Left ventricle myocardium inferior (tissue), 1 donor: ENCODE results near the gene SLC31A2. TPM values are rescaled to one million over a fixed set of nuclear protein-coding genes. Genes with fewer than 3 reads are reported as not detected.
"Not testable (repeated sequence)": the region's sequence is repeated elsewhere in the genome, so short reads cannot be mapped to it uniquely, and the experiment has no call there.

Experiments used
- DNase-seq: peaks from one replicate; pipeline ENCODE4 v3.0.0-alpha.2; 2020
- H3K27ac ChIP-seq: fragments of 200-600 bp; replicated peaks from 2 replicates; pipeline ENCODE4 v1.8.0; 2021
- H3K27me3 ChIP-seq: fragments of 200-600 bp; 2 replicates; pipeline ENCODE4 v1.8.0; 2021; ENCODE audit warnings: low read depth
- H3K36me3 ChIP-seq: fragments of 200-600 bp; 2 replicates; pipeline ENCODE4 v1.8.0; 2021
- H3K4me1 ChIP-seq: fragments of 200-600 bp; 2 replicates; pipeline ENCODE4 v1.8.0; 2021
- H3K4me3 ChIP-seq: fragments of 200-600 bp; 2 replicates; pipeline ENCODE4 v1.8.0; 2021; ENCODE audit warnings: mild to moderate bottlenecking, moderate library complexity
- H3K9me3 ChIP-seq: fragments of 200-600 bp; replicated peaks from 2 replicates; pipeline ENCODE4 v1.8.0; 2021
- intact Hi-C: fragments of 100-400 bp; cut with micrococcal nuclease; formaldehyde crosslinking; loops from one replicate; pipeline ENCODE4 v1.11.0; 2022
- long read RNA-seq: library from polyadenylated mRNA; unstranded; transcript quantifications from one replicate; pipeline ENCODE4 v2.0.0, GENCODE V29; 2021
- total RNA-seq: library from RNA; stranded (reverse); fragmentation: NEBNext Ultra II Directional; extraction: Animal tissue kit (Norgen Biotek cat#: 25700); gene quantifications from one replicate; pipeline ENCODE4 v1.2.1, GENCODE V29; 2021
- TF ChIP-seq, protein P1 (sequence below): fragments of 200-600 bp; IDR thresholded peaks from 2 replicates; pipeline ENCODE4 v1.8.0; 2021; ENCODE audit warnings: antibody characterized with exemption, mild to moderate bottlenecking, borderline replicate concordance
- donor health status: DM: no; HTN: yes; CAD: no; lungs with severe emphysema.

SLC31A2 gene
- total RNA-seq = 10.7 TPM
- long read RNA-seq, transcript SLC31A2-201 (4 exons, 1,785 nt) = major isoform, 25 of 26 reads
- long read RNA-seq, partial matches to known transcripts = 1 of 26 reads
- long read RNA-seq, other reads (novel, unspliced or antisense) = 0 of 26 reads

DNA sequence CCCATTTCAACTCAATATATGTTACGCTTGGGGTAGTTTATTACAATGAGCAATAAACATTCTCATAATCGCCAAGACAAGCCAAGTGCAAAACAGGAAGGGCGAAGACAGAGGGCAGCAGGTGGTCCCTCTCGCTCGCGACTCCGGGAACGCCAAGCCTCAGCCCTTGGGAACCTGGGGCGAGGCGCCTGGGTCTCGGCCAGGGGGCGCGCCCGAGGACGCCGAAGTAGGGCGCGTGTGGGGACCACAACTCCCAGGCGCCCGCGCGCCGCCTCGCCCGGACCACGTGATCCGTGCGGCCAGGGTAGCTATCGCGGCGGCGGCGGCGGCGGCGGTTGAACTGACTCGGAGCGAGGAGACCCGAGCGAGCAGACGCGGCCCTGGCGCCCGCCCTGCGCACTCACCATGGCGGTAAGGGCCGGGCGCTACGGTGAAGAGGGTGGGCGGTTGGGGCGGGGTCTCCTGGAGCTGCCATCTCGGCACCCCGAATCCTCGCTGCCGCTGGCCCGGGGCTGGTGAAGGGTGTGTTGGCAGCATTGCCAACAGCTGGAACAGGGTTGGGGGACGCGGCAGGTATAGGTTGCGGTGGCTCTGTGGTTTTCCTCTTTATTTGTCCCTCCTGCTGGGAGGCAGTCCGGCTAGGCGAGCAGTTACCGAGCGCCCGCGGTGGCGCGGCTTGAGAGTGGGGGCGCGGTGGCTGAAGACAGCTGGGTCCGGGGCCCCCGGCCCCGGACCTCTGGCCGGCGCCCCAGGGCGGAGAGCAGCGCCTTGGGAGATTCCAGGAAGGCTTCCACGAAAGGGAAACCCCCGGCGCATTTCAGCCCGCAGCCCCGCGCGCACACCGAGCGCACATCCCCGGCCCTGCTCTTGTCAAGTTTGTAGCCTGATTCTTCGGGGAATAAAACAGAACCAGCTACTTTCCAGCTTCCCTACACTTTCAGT, at the start of gene SLC31A2:
SLC31A2 (plus strand) TSS at position 338 of the 942 bp plus-strand sequence; CDS start at position 406, 68 bp downstream.
- TF ChIP-seq, protein P1, sequence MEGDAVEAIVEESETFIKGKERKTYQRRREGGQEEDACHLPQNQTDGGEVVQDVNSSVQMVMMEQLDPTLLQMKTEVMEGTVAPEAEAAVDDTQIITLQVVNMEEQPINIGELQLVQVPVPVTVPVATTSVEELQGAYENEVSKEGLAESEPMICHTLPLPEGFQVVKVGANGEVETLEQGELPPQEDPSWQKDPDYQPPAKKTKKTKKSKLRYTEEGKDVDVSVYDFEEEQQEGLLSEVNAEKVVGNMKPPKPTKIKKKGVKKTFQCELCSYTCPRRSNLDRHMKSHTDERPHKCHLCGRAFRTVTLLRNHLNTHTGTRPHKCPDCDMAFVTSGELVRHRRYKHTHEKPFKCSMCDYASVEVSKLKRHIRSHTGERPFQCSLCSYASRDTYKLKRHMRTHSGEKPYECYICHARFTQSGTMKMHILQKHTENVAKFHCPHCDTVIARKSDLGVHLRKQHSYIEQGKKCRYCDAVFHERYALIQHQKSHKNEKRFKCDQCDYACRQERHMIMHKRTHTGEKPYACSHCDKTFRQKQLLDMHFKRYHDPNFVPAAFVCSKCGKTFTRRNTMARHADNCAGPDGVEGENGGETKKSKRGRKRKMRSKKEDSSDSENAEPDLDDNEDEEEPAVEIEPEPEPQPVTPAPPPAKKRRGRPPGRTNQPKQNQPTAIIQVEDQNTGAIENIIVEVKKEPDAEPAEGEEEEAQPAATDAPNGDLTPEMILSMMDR = peak; percentile 48
- Histone ChIP-seq H3K36me3 (no peaks in the 10 kb centered on the region), H3K9me3 (no peaks in the 10 kb centered on the region), H3K27ac (peak within 1 kb of the TSS; percentile 83), H3K4me1 (peaks cover 54% of the 10 kb centered on the region), H3K4me3 (peak within 1 kb of the TSS; percentile 89), H3K27me3 (no peaks in the 10 kb centered on the region)
- peak; percentile 93 for DNase-seq
- intact Hi-C loops = no loop called here

GRCh38 chr9:113105345-113105744, 45.5 kb upstream of the SLC31A2 start:
- intact Hi-C loops = loop anchor here (10.0 kb wide), 1 partner anchor 181 kb away; no protein-coding TSS in a partner anchor
- H3K27me3 ChIP-seq, H3K4me1 ChIP-seq, H3K9me3 ChIP-seq, H3K36me3 ChIP-seq, DNase-seq, H3K27ac ChIP-seq, H3K4me3 ChIP-seq: not testable (repeated sequence)

GRCh38 chr9:113111065-113111951, 39.5 kb upstream of the SLC31A2 start:
- H3K9me3 ChIP-seq, H3K4me1 ChIP-seq, intact Hi-C loops, H3K4me3 ChIP-seq, H3K27ac ChIP-seq, DNase-seq, H3K27me3 ChIP-seq, H3K36me3 ChIP-seq: not testable (repeated sequence)
- TF ChIP-seq, protein P1 = peak; percentile 56

- H3K36me3 ChIP-seq, H3K27ac ChIP-seq, DNase-seq, H3K4me3 ChIP-seq, intact Hi-C loops, H3K9me3 ChIP-seq, H3K27me3 ChIP-seq, H3K4me1 ChIP-seq: not testable (repeated sequence)
- TF ChIP-seq, protein P1 = peak; percentile 49
These were observed 37.9 kb upstream of the SLC31A2 start for GRCh38 chr9:113112706-113113510.

GRCh38 chr9:113118829-113119228, 32.0 kb upstream of the SLC31A2 start:
- H3K4me3 ChIP-seq, H3K4me1 ChIP-seq, intact Hi-C loops, H3K27ac ChIP-seq, DNase-seq, H3K27me3 ChIP-seq, H3K36me3 ChIP-seq, H3K9me3 ChIP-seq: not testable (repeated sequence)
